ENCODE results near the gene UGT1A1. TPM values are rescaled to one million over a fixed set of nuclear protein-coding genes. Genes with fewer than 3 reads are reported as not detected.

The UGT1A1 gene
- total and polyA plus RNA-seq, 9 of the 15 experiments (the other 6 are each of a cell fraction or from before 2014, with no cell fraction given) = not detected

DNA sequence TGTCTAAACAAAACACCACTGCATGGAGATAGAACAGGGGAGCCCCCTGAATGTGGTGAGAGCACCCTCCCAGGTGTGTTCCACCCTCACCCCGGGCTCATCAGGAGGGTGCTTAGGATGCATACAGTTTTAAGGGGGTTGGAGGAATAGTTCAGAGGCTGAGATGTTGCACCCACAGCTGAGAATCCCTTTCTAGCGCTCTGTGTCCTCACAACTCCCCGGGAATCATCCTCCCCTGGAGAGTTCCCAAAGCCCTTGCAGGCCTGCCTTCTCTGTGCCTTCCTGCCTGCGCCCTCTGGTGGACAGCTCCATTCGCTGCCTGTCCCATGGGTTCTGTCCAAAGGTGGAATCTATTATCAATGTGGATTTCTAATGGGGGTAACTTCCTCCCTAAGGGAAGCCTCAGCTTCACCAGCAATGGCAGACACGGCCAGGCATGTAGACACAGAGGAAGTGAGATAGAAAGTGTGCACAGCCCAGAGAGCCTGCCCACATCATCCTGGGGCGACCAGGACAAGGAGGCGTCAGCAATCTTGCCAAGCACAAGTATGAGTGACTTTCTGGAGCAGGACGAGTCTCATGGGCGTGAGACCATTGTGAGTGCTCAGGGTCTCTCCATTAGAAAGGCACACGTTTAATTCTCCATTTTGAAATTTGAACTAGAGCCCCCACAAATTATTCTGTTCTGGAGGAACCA lies 48.6 kb upstream of the UGT1A1 start:
- intact Hi-C loops (cut with micrococcal nuclease) = loop anchor here (10.0 kb wide), 1 partner anchor 127 kb away; no protein-coding TSS in a partner anchor
- WGBS (ENCODE audit: insufficient coverage, low coverage, missing lambda C conversion rate) = 10% methylated on average over 11 of the region's 11 CpGs
- Histone ChIP-seq H3K4me2 (ENCODE audit: insufficient read depth, low read length) (no peak overlapping the region), H3K4me1 (replicated peaks in 1 of 2; ENCODE audit: control insufficient read depth in 2 of 2, insufficient read depth in 2 of 2, low read length in 2 of 2) (0 out of 5 replicates have a peak, but pooled peaks cover 0 to 3% of the 10 kb centered on the region in 2 experiments), H3K79me2 (ENCODE audit: control insufficient read depth, insufficient read depth, low read length) (no peaks in the 10 kb centered on the region), H3K9me1 (ENCODE audit: control insufficient read depth, insufficient read depth, low read length) (no peaks in the 10 kb centered on the region), H3K9ac (ENCODE audit: insufficient read depth in 1 of 2, low read depth in 2 of 2, low read length in 2 of 2) (no peak overlapping the region), H3K4me3 (no peak overlapping the region), H4K20me1 (replicated peaks; ENCODE audit: control insufficient read depth, insufficient read depth, low read length) (no peaks in the 10 kb centered on the region), H2AFZ (ENCODE audit: low read depth, low read length) (no peak overlapping the region), H3K27me3 (ENCODE audit: control insufficient read depth in 2 of 2, insufficient read depth in 2 of 2, low read length in 2 of 2) (peaks cover 0 to 10% of the 10 kb centered on the region in 2 experiments; a peak in 3 of 5 replicates), H3K9me3 (replicated peaks; ENCODE audit: control insufficient read depth, insufficient read depth, low read depth, low read length) (no peaks in the 10 kb centered on the region), H3K27ac (ENCODE audit: extremely low read depth, low read depth, low read length) (no peak overlapping the region), H3K36me3 (ENCODE audit: control insufficient read depth, insufficient read depth, low read length) (no peaks in the 10 kb centered on the region)
- in situ Hi-C loops (cut with MboI) = no loop called here
- POLR2A ChIA-PET = interaction anchor here (0.6 kb wide), 1 partner anchor 19 kb away, joined by 3 read pairs; no protein-coding TSS in a partner anchor
- TF ChIP-seq KDM1A (IDR thresholded peaks at IDR 0.05) (no peak), RAD21 (CRISPR knock-in tag; conservative IDR thresholded peaks at IDR 0.05 in 1 of 2, IDR thresholded peaks at IDR 0.05 in 1 of 2) (peak; percentile 72 to 76), SMC3 (conservative IDR thresholded peaks at IDR 0.05; ENCODE audit: insufficient read depth, low read depth, low read length) (peak; percentile 61), REST (IDR thresholded peaks at IDR 0.05; ENCODE audit: borderline replicate concordance) (peak; percentile 64), REST (CRISPR knock-in tag; IDR thresholded peaks at IDR 0.05; ENCODE audit: low read depth) (no peak), DEAF1 (CRISPR knock-in tag; IDR thresholded peaks at IDR 0.05) (peak; percentile 59)
- TF ChIP-seq, protein P1, sequence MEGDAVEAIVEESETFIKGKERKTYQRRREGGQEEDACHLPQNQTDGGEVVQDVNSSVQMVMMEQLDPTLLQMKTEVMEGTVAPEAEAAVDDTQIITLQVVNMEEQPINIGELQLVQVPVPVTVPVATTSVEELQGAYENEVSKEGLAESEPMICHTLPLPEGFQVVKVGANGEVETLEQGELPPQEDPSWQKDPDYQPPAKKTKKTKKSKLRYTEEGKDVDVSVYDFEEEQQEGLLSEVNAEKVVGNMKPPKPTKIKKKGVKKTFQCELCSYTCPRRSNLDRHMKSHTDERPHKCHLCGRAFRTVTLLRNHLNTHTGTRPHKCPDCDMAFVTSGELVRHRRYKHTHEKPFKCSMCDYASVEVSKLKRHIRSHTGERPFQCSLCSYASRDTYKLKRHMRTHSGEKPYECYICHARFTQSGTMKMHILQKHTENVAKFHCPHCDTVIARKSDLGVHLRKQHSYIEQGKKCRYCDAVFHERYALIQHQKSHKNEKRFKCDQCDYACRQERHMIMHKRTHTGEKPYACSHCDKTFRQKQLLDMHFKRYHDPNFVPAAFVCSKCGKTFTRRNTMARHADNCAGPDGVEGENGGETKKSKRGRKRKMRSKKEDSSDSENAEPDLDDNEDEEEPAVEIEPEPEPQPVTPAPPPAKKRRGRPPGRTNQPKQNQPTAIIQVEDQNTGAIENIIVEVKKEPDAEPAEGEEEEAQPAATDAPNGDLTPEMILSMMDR (IDR thresholded peaks at IDR 0.05 in 2 of 3, conservative IDR thresholded peaks at IDR 0.05 in 1 of 3; ENCODE audit: insufficient read depth in 2 of 3, low read depth in 1 of 3, low read length in 3 of 3) = peak; percentile 73 to 76 (median 73)
- CTCF ChIA-PET (ENCODE audit: low intra/inter-chr PET ratio) = no interaction called here
- BruUV-seq (replicated peaks) = no TSS peak
- ATAC-seq (peak; percentile 93), FAIRE-seq (peak; percentile 81), DNase-seq (ENCODE audit: extremely low read depth in 1 of 4, low spot score in 3 of 4) (peak; percentile 30 to 68 (median 37))
